ENCODE data around the gene CXCR3. TPM values are rescaled to one million over a fixed set of nuclear protein-coding genes. Genes with fewer than 3 reads are reported as not detected.
"Not testable (repeated sequence)": the region's sequence is repeated elsewhere in the genome, so short reads cannot be mapped to it uniquely, and the experiment has no call there.

Gene CXCR3
- total RNA-seq, 1 donor from 2014 or later = not detected

GRCh38 chrX:71611736-71612135 lies 6.6 kb downstream of the CXCR3 start:
- not testable (repeated sequence) for DNase-seq (ENCODE audit: low spot score)

DNA sequence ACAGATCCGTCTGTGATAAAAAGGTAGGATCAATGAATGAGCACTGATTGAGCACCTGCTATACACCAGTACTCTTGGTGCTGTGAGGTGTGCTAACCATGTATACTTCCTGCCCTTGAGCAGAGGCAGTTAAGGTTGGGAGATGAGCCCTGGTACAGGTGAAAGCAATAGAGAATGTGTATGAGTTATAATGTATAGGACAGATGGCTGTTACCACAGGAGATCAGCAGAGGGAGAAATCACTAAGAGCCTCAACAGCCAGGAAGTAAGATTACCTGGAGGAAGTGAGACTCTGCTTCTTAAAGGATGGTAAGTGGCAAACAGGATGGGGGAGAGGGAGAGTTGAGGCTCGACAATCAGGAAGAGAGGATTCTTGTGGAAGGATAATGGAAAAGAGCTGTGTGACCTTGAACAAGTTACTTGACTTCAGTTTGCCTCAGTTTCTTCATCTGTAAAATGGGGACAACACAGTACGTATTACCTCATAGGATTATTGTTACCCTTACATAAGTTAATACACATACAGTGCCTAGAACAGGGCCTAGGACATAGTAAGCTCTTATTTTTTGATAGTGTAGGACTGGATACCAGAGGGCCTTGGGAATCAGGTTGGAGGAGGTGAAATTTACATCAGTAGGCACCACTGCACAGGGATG lies 9.1 kb downstream of the CXCR3 start:
- DNase-seq (ENCODE audit: low spot score) = no peak

- no peak for DNase-seq (ENCODE audit: low spot score)
Observed at GRCh38 chrX:71607488-71607887, 10.8 kb downstream of the CXCR3 start.

- no peak for DNase-seq (ENCODE audit: low spot score)
Observed at GRCh38 chrX:71606536-71607216, 11.6 kb downstream of the CXCR3 start.

DNA sequence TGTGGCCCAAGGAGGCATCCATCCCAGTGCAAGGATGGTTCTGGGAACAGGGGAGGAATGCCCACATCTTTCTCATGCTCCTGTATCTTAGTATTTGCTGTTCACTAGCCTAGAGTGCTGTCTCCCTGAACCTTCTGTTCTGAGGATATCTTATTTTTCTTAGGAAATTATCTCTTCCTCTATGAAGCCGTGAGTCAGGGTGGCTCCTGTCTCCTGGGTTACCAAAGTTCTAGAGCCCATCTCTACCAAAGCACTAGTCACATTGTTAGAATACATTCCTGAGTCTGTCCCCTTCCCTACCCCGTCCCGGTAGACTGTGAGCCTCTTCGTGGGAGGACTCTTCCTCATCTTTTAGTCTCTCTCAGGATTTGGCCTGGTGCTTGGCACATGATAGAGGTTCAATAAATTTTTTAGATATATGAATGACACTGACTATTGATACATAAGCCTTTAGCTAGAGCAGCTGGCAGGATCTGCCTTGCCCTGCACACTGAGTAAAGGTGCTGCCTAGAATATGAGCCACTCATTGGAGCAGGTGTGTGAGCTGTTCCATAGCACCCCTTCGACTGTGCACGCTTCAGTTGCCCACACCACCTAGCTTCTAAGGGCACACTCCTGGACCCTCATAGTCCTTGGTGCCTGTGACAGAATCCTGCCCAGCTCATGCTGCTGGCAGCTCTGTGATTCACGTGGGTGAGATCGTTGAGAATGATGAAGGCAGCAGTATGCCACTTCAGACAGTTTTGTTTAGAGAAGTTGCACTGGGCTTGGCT lies 13.3 kb downstream of the CXCR3 start:
- DNase-seq (ENCODE audit: low spot score) = no peak

- no peak for DNase-seq (ENCODE audit: low spot score)
Observed at GRCh38 chrX:71604141-71604540, 14.2 kb downstream of the CXCR3 start.

DNA sequence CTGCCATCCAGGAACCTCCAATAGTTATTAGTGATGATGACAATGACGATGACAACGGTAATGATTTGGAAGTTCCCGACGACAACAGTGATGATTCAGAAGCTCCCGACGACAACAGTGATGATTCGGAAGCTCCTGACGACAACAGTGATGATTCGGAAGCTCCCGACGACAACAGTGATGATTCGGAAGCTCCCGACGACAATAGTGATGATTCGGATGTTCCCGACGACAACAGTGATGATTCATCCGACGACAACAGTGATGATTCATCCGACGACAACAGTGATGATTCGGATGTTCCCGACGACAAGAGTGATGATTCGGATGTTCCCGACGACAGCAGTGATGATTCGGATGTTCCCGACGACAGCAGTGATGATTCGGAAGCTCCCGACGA lies 14.7 kb downstream of the CXCR3 start:
- no peak for DNase-seq (ENCODE audit: low spot score)

GRCh38 chrX:71599965-71600364 lies 18.3 kb downstream of the CXCR3 start:
- DNase-seq (ENCODE audit: low spot score) = no peak

GRCh38 chrX:71593210-71593609 lies 25.1 kb downstream of the CXCR3 start:
- DNase-seq (ENCODE audit: low spot score) = not testable (repeated sequence)

- DNase-seq (ENCODE audit: low spot score) = no peak
Observed at GRCh38 chrX:71586929-71587328, 31.4 kb downstream of the CXCR3 start.

GRCh38 chrX:71581210-71581609 lies 37.1 kb downstream of the CXCR3 start:
- DNase-seq (ENCODE audit: low spot score) = no peak

- no peak for DNase-seq (ENCODE audit: low spot score)
Observed at GRCh38 chrX:71579990-71580380, 38.3 kb downstream of the CXCR3 start.

GRCh38 chrX:71579136-71579989 lies 38.9 kb downstream of the CXCR3 start:
- DNase-seq (ENCODE audit: low spot score) = no peak

DNA sequence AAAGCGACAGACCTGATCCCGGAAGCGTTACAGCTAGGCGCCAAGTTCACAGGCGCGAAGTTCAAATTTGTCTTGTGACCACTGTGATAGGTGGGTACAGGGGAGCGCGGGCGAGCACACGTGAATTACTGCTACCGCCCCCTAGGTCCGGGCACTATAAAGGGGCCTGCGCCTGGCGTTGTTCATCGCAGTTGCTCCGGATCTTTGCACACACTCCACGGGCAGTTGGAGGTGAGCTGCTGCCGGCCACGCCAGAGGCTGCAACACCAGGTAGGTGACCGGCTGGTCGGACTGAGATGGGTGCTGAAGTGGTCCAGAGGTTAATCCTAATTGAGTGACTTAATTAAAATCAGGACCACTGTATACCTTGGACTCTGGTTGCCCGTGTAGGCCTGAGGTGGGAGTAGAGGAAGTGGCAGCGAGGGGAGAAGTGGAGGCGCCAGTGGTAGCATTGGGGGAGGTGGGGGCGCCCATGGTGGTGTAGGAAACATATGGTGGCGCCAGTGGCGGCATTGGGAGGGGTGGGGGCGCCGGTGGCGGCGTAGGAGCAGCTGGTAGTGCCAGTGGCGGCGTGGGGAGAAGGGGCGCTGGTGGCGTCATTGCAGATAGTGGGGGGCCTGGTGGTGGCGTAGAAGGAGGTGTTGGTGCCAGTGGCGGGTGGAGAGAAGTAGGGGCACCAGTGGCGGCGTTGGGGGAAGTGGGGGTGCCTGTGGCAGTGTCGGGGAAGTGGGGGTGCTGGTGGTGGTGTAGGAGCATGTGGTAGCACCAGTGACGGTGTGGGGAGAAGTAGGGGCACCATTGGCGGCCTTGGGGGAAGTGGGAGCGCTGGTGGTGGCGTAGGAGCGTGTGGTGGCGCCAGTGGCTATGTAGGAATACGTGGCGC lies 39.8 kb downstream of the CXCR3 start, which contains the start of gene GCNA:
TSS of gene GCNA (plus strand) at position 185 of the 883 bp plus-strand sequence. CDS start 2,385 bp downstream, outside the sequence.
- no peak for DNase-seq (ENCODE audit: low spot score)

GRCh38 chrX:71577682-71578081 lies 40.6 kb downstream of the CXCR3 start:
- DNase-seq (ENCODE audit: low spot score) = no peak

DNA sequence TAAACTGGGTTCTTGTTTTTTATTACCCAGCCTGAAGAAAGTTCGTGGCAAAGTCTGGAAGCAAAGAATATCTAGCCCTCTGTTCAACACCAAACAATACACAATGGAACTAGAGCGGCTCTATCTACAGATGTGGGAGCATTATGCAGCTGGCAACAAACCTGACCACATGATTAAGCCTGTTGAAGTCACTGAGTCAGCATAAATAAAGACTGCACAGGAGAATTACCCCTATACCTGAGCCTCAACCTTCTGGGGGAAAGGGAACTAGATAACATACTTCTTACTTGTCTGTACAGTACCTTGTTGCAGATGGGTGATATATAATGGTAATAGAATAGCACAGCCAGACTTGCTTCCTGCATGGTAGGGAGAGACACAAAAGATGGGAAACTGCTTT lies 44.7 kb downstream of the CXCR3 start:
- no peak for DNase-seq (ENCODE audit: low spot score)

- DNase-seq (ENCODE audit: low spot score) = not testable (repeated sequence)
Observed at GRCh38 chrX:71571390-71571789, 46.9 kb downstream of the CXCR3 start.
